C4-2B (cell line): ENCODE results near the gene MND1.

Source experiments
- CTCF ChIP-seq: fragments of 450-650 bp; conservative IDR thresholded peaks from 2 replicates; pipeline ENCODE4 v1.5.1; 2017; ENCODE audit warnings: mild to moderate bottlenecking
- ZFX ChIP-seq: fragments of 450-650 bp; IDR thresholded peaks from 2 replicates; pipeline ENCODE4 v1.6.1; 2017

- TF ChIP-seq CTCF (no peak), ZFX (no peak)
Measured at GRCh38 chr4:153427363-153428071, 83.0 kb downstream of the MND1 start.
